Dermis lymphatic vessel endothelial cell (primary cell): ENCODE data around the gene ADAMTS16. TPM values are rescaled to one million over a fixed set of nuclear protein-coding genes. Genes with fewer than 3 reads are reported as not detected.

Experiments
- total RNA-seq: library from RNA; depleted of rRNA; stranded (reverse); fragments of >200 nt; gene quantifications from 2 replicates; pipeline ENCODE4 v1.2.1, GENCODE V29; 2014

Gene ADAMTS16, protein sequence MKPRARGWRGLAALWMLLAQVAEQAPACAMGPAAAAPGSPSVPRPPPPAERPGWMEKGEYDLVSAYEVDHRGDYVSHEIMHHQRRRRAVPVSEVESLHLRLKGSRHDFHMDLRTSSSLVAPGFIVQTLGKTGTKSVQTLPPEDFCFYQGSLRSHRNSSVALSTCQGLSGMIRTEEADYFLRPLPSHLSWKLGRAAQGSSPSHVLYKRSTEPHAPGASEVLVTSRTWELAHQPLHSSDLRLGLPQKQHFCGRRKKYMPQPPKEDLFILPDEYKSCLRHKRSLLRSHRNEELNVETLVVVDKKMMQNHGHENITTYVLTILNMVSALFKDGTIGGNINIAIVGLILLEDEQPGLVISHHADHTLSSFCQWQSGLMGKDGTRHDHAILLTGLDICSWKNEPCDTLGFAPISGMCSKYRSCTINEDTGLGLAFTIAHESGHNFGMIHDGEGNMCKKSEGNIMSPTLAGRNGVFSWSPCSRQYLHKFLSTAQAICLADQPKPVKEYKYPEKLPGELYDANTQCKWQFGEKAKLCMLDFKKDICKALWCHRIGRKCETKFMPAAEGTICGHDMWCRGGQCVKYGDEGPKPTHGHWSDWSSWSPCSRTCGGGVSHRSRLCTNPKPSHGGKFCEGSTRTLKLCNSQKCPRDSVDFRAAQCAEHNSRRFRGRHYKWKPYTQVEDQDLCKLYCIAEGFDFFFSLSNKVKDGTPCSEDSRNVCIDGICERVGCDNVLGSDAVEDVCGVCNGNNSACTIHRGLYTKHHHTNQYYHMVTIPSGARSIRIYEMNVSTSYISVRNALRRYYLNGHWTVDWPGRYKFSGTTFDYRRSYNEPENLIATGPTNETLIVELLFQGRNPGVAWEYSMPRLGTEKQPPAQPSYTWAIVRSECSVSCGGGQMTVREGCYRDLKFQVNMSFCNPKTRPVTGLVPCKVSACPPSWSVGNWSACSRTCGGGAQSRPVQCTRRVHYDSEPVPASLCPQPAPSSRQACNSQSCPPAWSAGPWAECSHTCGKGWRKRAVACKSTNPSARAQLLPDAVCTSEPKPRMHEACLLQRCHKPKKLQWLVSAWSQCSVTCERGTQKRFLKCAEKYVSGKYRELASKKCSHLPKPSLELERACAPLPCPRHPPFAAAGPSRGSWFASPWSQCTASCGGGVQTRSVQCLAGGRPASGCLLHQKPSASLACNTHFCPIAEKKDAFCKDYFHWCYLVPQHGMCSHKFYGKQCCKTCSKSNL
- under 0.01 TPM in 1 of 2 replicates, not detected in the other for total RNA-seq

GRCh38 chr5:5139777-5140478, at the start of gene ADAMTS16:
ADAMTS16 (plus strand) TSS chr5:5140330; CDS start chr5:5140468, 138 bp downstream.

